GM23338 (cell line): ENCODE results near the gene SCFD2. TPM values are rescaled to one million over a fixed set of nuclear protein-coding genes. Genes with fewer than 3 reads are reported as not detected.

ENCODE experiments used
- ATAC-seq: fragments of 200-7000 bp; cut with Tn5 transposase; 3 replicates; pipeline ENCODE4 v1.9.1; 2020
- DNase-seq: peaks from one replicate; pipeline ENCODE4 v3.0.0-alpha.2; 2015; ENCODE audit warnings: low spot score
- H2AFZ ChIP-seq: fragments of 200-600 bp; sonication (generic); 2 replicates; pipeline ENCODE4 v1.8.0; 2016; ENCODE audit warnings: antibody characterized with exemption, mild to moderate bottlenecking, moderate library complexity
- H3F3A ChIP-seq: fragments of 200-600 bp; sonication (generic); replicated peaks from 2 replicates; pipeline ENCODE4 v1.8.0; 2017; ENCODE audit warnings: antibody characterized with exemption, mixed run types, low read depth
- H3K27ac ChIP-seq: fragments of 200-600 bp; sonication (generic); 2 replicates; pipeline ENCODE4 v1.6.1; 2016; ENCODE audit warnings: low read depth
- H3K27me3 ChIP-seq: fragments of 200-600 bp; sonication (generic); 2 replicates; pipeline ENCODE4 v1.8.0; 2016; ENCODE audit warnings: mild to moderate bottlenecking, mixed run types, moderate library complexity; ENCODE audit not compliant: insufficient read depth
- H3K36me3 ChIP-seq: fragments of 200-600 bp; sonication (generic); 2 replicates; pipeline ENCODE4 v1.8.0; 2016; ENCODE audit warnings: mild to moderate bottlenecking; ENCODE audit not compliant: insufficient read depth
- H3K4me1 ChIP-seq: fragments of 200-600 bp; sonication (generic); 2 replicates; pipeline ENCODE4 v1.8.0; 2016; ENCODE audit warnings: mild to moderate bottlenecking, moderate library complexity; ENCODE audit not compliant: insufficient read depth
- H3K4me2 ChIP-seq: fragments of 200-600 bp; sonication (generic); 2 replicates; pipeline ENCODE4 v1.7.1; 2017; ENCODE audit warnings: mixed run types
- H3K4me3 ChIP-seq: fragments of 200-600 bp; sonication (generic); 2 replicates; pipeline ENCODE4 v1.6.1; 2016; ENCODE audit warnings: mixed run types
- H3K79me2 ChIP-seq: fragments of 200-600 bp; sonication (generic); replicated peaks from 2 replicates; pipeline ENCODE4 v1.8.0; 2017; ENCODE audit warnings: mild to moderate bottlenecking; ENCODE audit not compliant: insufficient read depth
- H3K9me2 ChIP-seq: fragments of 200-600 bp; sonication (generic); 2 replicates; pipeline ENCODE4 v1.8.0; 2017; ENCODE audit not compliant: insufficient read depth
- H4K20me1 ChIP-seq: fragments of 200-600 bp; sonication (generic); replicated peaks from 2 replicates; pipeline ENCODE4 v1.8.0; 2017; ENCODE audit warnings: mild to moderate bottlenecking; ENCODE audit not compliant: insufficient read depth
- H3K27ac Mint-ChIP-seq: 2 replicates; pipeline ENCODE4 v1.8.0; 2020; ENCODE audit warnings: inconsistent platforms, mild to moderate bottlenecking, moderate library complexity, mixed read lengths
- H3K27me3 Mint-ChIP-seq: 3 replicates; pipeline ENCODE4 v1.8.0; 2022; ENCODE audit warnings: low read depth, mild to moderate bottlenecking, moderate library complexity, mixed read lengths, inconsistent platforms; ENCODE audit not compliant: insufficient read depth, poor library complexity
- H3K36me3 Mint-ChIP-seq: 3 replicates; pipeline ENCODE4 v1.8.0; 2021; ENCODE audit warnings: low read depth, mild to moderate bottlenecking, inconsistent platforms, moderate library complexity, mixed read lengths
- H3K4me1 Mint-ChIP-seq: 3 replicates; pipeline ENCODE4 v1.8.0; 2020; ENCODE audit warnings: mild to moderate bottlenecking, inconsistent platforms, mixed read lengths
- H3K4me3 Mint-ChIP-seq: 3 replicates; pipeline ENCODE4 v1.8.0; 2021; ENCODE audit warnings: moderate library complexity, mild to moderate bottlenecking, inconsistent platforms, mixed read lengths
- H3K9me3 Mint-ChIP-seq: 3 replicates; pipeline ENCODE4 v1.8.0; 2020; ENCODE audit warnings: moderate library complexity, mild to moderate bottlenecking, inconsistent platforms, mixed read lengths
- CREB1 ChIP-seq: fragments of 250-450 bp; sonication (Bioruptor Pico); IDR thresholded peaks from 2 replicates; pipeline ENCODE4 v1.5.0; 2020; ENCODE audit warnings: low read depth, mild to moderate bottlenecking, moderate library complexity
- CTCF ChIP-seq, 2 experiments: fragments of 200-600 bp in 1 of 2; sonication (generic) in 1 of 2; conservative IDR thresholded peaks; 2 replicates each; pipeline versions ENCODE4 v1.5.1 to v1.6.1; 2016 to 2017; ENCODE audit warnings: antibody characterized with exemption in 2 of 2, low read depth in 2 of 2, mild to moderate bottlenecking in 2 of 2, moderate library complexity in 1 of 2
- ETS1 ChIP-seq: IDR thresholded peaks from 2 replicates; pipeline ENCODE4 v1.6.1; 2016; ENCODE audit warnings: antibody characterized with exemption
- EZH2 ChIP-seq: fragments of 200-600 bp; sonication (generic); IDR thresholded peaks from one replicate; pipeline ENCODE4 v1.8.0; 2017; ENCODE audit warnings: antibody characterized with exemption, mild to moderate bottlenecking, low read depth; ENCODE audit not compliant: unreplicated experiment
- EZH2phosphoT487 ChIP-seq: fragments of 200-600 bp; sonication (generic); IDR thresholded peaks from one replicate; pipeline ENCODE4 v1.8.1; 2018; ENCODE audit warnings: antibody characterized with exemption; ENCODE audit not compliant: unreplicated experiment
- JUNB ChIP-seq: IDR thresholded peaks from one replicate; pipeline ENCODE4 v1.6.1; 2016; ENCODE audit warnings: antibody characterized with exemption; ENCODE audit not compliant: unreplicated experiment
- NANOG ChIP-seq: IDR thresholded peaks from 2 replicates; pipeline ENCODE4 v1.6.1; 2016; ENCODE audit warnings: antibody characterized with exemption, borderline replicate concordance
- POLR2AphosphoS5 ChIP-seq: IDR thresholded peaks from 2 replicates; pipeline ENCODE4 v1.6.1; 2016; ENCODE audit warnings: antibody characterized with exemption, low read depth
- REST ChIP-seq: IDR thresholded peaks from one replicate; pipeline ENCODE4 v1.6.1; 2018; ENCODE audit warnings: antibody characterized with exemption; ENCODE audit not compliant: unreplicated experiment
- ZNF114 ChIP-seq: fragments of 250-450 bp; sonication (Bioruptor Pico); IDR thresholded peaks from 2 replicates; pipeline ENCODE4 v1.5.0; 2020; ENCODE audit warnings: mild to moderate bottlenecking, moderate library complexity
- ZNF331 ChIP-seq: fragments of 250-450 bp; sonication (Bioruptor Pico); IDR thresholded peaks from 2 replicates; pipeline ENCODE4 v1.5.0; 2020; ENCODE audit warnings: low read depth, mild to moderate bottlenecking, moderate library complexity
- polyA plus RNA-seq: library from polyadenylated mRNA; unstranded; fragments of >200 nt; fragmentation: Nextera tagmentation; extraction: Ambion mirVana; gene quantifications from 2 replicates; pipeline ENCODE4 v1.2.1, GENCODE V29; 2016
- total RNA-seq: library from RNA; depleted of rRNA; stranded (reverse); fragments of >200 nt; shearing (Covaris generic); gene quantifications from 2 replicates; pipeline ENCODE4 v1.2.3, GENCODE V29; 2014

SCFD2 gene
- total and polyA plus RNA-seq, 2 experiments from 2014 or later = 5.7 to 17.5 TPM

GRCh38 chr4:52889778-52890520 lies 475.9 kb downstream of the SCFD2 start:
- H3K4me3 ChIP-seq = no peak overlapping the region
- Mint-ChIP-seq H3K27me3 (peaks cover 5% of the 10 kb centered on the region), H3K4me1 (no peaks in the 10 kb centered on the region; the same call in 2 of the 3 replicates), H3K9me3 (peaks cover 24% of the 10 kb centered on the region), H3K36me3 (peaks cover 30% of the 10 kb centered on the region), H3K27ac (no peak overlapping the region), H3K4me3 (no peak overlapping the region)
- no peaks in the 10 kb centered on the region for H3K27me3 ChIP-seq
- H2AFZ ChIP-seq = no peak overlapping the region
- no peak for ATAC-seq
- no peaks in the 10 kb centered on the region for H3K36me3 ChIP-seq
- peaks cover 22% of the 10 kb centered on the region for H3K9me2 ChIP-seq
- H3K4me1 ChIP-seq = no peaks in the 10 kb centered on the region
- H3K79me2 ChIP-seq = no peaks in the 10 kb centered on the region
- no peak overlapping the region for H3K27ac ChIP-seq
- no peak for TF ChIP-seq EZH2
- TF ChIP-seq NANOG = no peak
- TF ChIP-seq CREB1 (CRISPR knock-in tag) = no peak
- no peak for TF ChIP-seq CTCF (conservative IDR thresholded peaks at IDR 0.05; ENCODE audit: low read depth in 2 of 2)
- no peak for TF ChIP-seq REST
- TF ChIP-seq ZNF114 (CRISPR knock-in tag) = no peak
- no peak for TF ChIP-seq POLR2AphosphoS5
- no peak for TF ChIP-seq JUNB
- no peaks in the 10 kb centered on the region for H3F3A ChIP-seq
- no peak overlapping the region for H3K4me2 ChIP-seq
- H4K20me1 ChIP-seq = no peaks in the 10 kb centered on the region
- DNase-seq = no peak

- no peak overlapping the region for H2AFZ ChIP-seq
- no peaks in the 10 kb centered on the region for H3K36me3 ChIP-seq
- no peak overlapping the region for H3K4me3 ChIP-seq
- Mint-ChIP-seq H3K36me3 (peaks cover 30% of the 10 kb centered on the region), H3K4me3 (no peak overlapping the region), H3K27me3 (peaks cover 5% of the 10 kb centered on the region), H3K27ac (no peak overlapping the region), H3K4me1 (peaks cover 2% of the 10 kb centered on the region; the same call in 2 of the 3 replicates), H3K9me3 (peaks cover 24% of the 10 kb centered on the region)
- DNase-seq (no peak), ATAC-seq (no peak)
- TF ChIP-seq CREB1 (CRISPR knock-in tag) (no peak), ZNF331 (CRISPR knock-in tag) (no peak), EZH2phosphoT487 (no peak), ETS1 (no peak)
- H3K4me2 ChIP-seq = no peak overlapping the region
- H3K27ac ChIP-seq = no peak overlapping the region
- H3F3A ChIP-seq = no peaks in the 10 kb centered on the region
- peaks cover 22% of the 10 kb centered on the region for H3K9me2 ChIP-seq
- no peaks in the 10 kb centered on the region for H3K79me2 ChIP-seq
- H3K27me3 ChIP-seq = no peaks in the 10 kb centered on the region
- no peaks in the 10 kb centered on the region for H3K4me1 ChIP-seq
- no peaks in the 10 kb centered on the region for H4K20me1 ChIP-seq
Observed at GRCh38 chr4:52889354-52889753, 476.5 kb downstream of the SCFD2 start.
